Activated T-helper 1 cell treated with Interleukin-2 at 50 U/mL for 16 hours (primary cell): ENCODE results near the gene UBE2D4.
"Not testable (repeated sequence)": the region's sequence is repeated elsewhere in the genome, so short reads cannot be mapped to it uniquely, and the experiment has no call there.

Experiments used
- DNase-seq: peaks from one replicate; pipeline ENCODE4 v3.0.0-alpha.2; 2020; ENCODE audit warnings: low read depth

The UBE2D4 gene

GRCh38 chr7:43925984-43926797 lies at the start of gene UBE2D4:
TSS of gene UBE2D4 (plus strand) at chr7:43926436. CDS start at chr7:43926533, 97 bp downstream.
- peak; percentile 83 for DNase-seq

- no peak for DNase-seq
These were observed 49.1 kb upstream of the UBE2D4 start for GRCh38 chr7:43876976-43877745.

- no peak for DNase-seq
These were observed 48.0 kb upstream of the UBE2D4 start for GRCh38 chr7:43877968-43878864.

GRCh38 chr7:43878867-43879266 lies 47.4 kb upstream of the UBE2D4 start:
- DNase-seq, result no peak

GRCh38 chr7:43879477-43879876 lies 46.8 kb upstream of the UBE2D4 start:
- no peak for DNase-seq

- DNase-seq, result no peak
These were observed 45.6 kb upstream of the UBE2D4 start for GRCh38 chr7:43880596-43880995.

- no peak for DNase-seq
These were observed 42.0 kb upstream of the UBE2D4 start for GRCh38 chr7:43884209-43884608.

GRCh38 chr7:43884617-43885016 lies 41.6 kb upstream of the UBE2D4 start:
- no peak for DNase-seq

GRCh38 chr7:43888993-43889945 lies 37.0 kb upstream of the UBE2D4 start:
- DNase-seq, result no peak

GRCh38 chr7:43890468-43890867 lies 35.8 kb upstream of the UBE2D4 start:
- DNase-seq, result no peak

GRCh38 chr7:43891069-43891955 lies 34.9 kb upstream of the UBE2D4 start:
- DNase-seq, result no peak

- no peak for DNase-seq
These were observed 30.3 kb upstream of the UBE2D4 start for GRCh38 chr7:43895847-43896415.

- not testable (repeated sequence) for DNase-seq
These were observed 27.7 kb upstream of the UBE2D4 start for GRCh38 chr7:43898571-43898970.

- no peak for DNase-seq
These were observed 23.6 kb upstream of the UBE2D4 start for GRCh38 chr7:43902542-43903054.

- DNase-seq, result no peak
These were observed 21.6 kb upstream of the UBE2D4 start for GRCh38 chr7:43904533-43905208.

- no peak for DNase-seq
These were observed 20.9 kb upstream of the UBE2D4 start for GRCh38 chr7:43905209-43905946.

GRCh38 chr7:43905956-43906330 lies 20.3 kb upstream of the UBE2D4 start:
- no peak for DNase-seq

GRCh38 chr7:43906331-43907010 lies 19.8 kb upstream of the UBE2D4 start, which contains the start of gene URGCP:
TSS of gene URGCP (minus strand) at chr7:43906596. CDS start at chr7:43906575, 21 bp downstream.
- DNase-seq, result peak; percentile 51
